ENCODE results near the gene EMC6.

The EMC6 gene

GRCh38 chr17:3668279-3669084 is at the start of gene EMC6, which contains the start of gene TAX1BP3:
Gene EMC6, plus strand, starts transcription at chr17:3668812. Its CDS starts 335 bp downstream, at chr17:3669147.
Gene TAX1BP3, minus strand, starts transcription at chr17:3668578. Its CDS starts 52 bp downstream, at chr17:3668526.
- DNase-seq: peak; percentile 99

GRCh38 chr17:3621146-3621720 is 47.4 kb upstream of the EMC6 start:
- no peak for DNase-seq

- no peak for DNase-seq
Measured at GRCh38 chr17:3622977-3623594, 45.5 kb upstream of the EMC6 start.

- no peak for DNase-seq
Measured at GRCh38 chr17:3626831-3627768, 41.5 kb upstream of the EMC6 start.

GRCh38 chr17:3627769-3628167 is 40.8 kb upstream of the EMC6 start:
- DNase-seq: no peak

GRCh38 chr17:3630781-3631180 is 37.8 kb upstream of the EMC6 start:
- DNase-seq: no peak

GRCh38 chr17:3632287-3632686 is 36.3 kb upstream of the EMC6 start:
- DNase-seq: no peak

- no peak for DNase-seq
Measured at GRCh38 chr17:3635474-3636153, 33.0 kb upstream of the EMC6 start.

- DNase-seq: peak; percentile 93
Measured at GRCh38 chr17:3636154-3636907, 32.3 kb upstream of the EMC6 start, which contains the start of the genes CTNS and SHPK. Gene CTNS, plus strand, starts transcription at chr17:3636760. Its CDS starts 3,447 bp downstream, at chr17:3640207. Gene SHPK, minus strand, starts transcription at chr17:3636250. Its CDS starts 31 bp downstream, at chr17:3636219.

- DNase-seq: no peak
Measured at GRCh38 chr17:3636908-3637373, 31.7 kb upstream of the EMC6 start.

- no peak for DNase-seq
Measured at GRCh38 chr17:3639981-3640596, 28.5 kb upstream of the EMC6 start.

- no peak for DNase-seq
Measured at GRCh38 chr17:3641014-3641413, 27.6 kb upstream of the EMC6 start.

- DNase-seq: no peak
Measured at GRCh38 chr17:3641717-3642486, 26.7 kb upstream of the EMC6 start.

- no peak for DNase-seq
Measured at GRCh38 chr17:3643889-3644349, 24.7 kb upstream of the EMC6 start.

- no peak for DNase-seq
Measured at GRCh38 chr17:3645310-3645709, 23.3 kb upstream of the EMC6 start.

- no peak for DNase-seq
Measured at GRCh38 chr17:3647251-3647650, 21.4 kb upstream of the EMC6 start.

- no peak for DNase-seq
Measured at GRCh38 chr17:3647769-3648555, 20.6 kb upstream of the EMC6 start.

GRCh38 chr17:3655766-3656165 is 12.8 kb upstream of the EMC6 start:
- no peak for DNase-seq

GRCh38 chr17:3656353-3656752 is 12.3 kb upstream of the EMC6 start:
- DNase-seq: no peak
